Panc1 (cell line): ENCODE data around the gene PRAC1. TPM values are rescaled to one million over a fixed set of nuclear protein-coding genes. Genes with fewer than 3 reads are reported as not detected.

Experiments
- ATAC-seq: fragments of 200-7000 bp; cut with Tn5 transposase; 2 replicates; pipeline ENCODE4 v1.9.1; 2020; ENCODE audit warnings: mild to moderate bottlenecking, moderate library complexity
- BruUV-seq: library from RNA; stranded (reverse); fragments of 400-500 nt; replicated peaks from 2 replicates; lab custom pipeline; 2021; lab: Mats Ljungman, UMichigan
- CTCF ChIA-PET: fragments of 300-600 bp; sonication (Branson Sonifier 250); formaldehyde crosslinking; loops from one replicate; lab custom pipeline; 2022; ENCODE audit warnings: antibody characterized with exemption; lab: Charles Lee
- POLR2A ChIA-PET: fragments of 300-600 bp; sonication (Branson Sonifier 250); formaldehyde crosslinking; loops from one replicate; lab custom pipeline; 2022; ENCODE audit warnings: antibody characterized with exemption; lab: Charles Lee
- DNase-seq: peaks from one replicate; pipeline ENCODE4 v3.0.0-alpha.2; 2010; ENCODE audit warnings: low read depth, low spot score
- H3K27ac ChIP-seq: 2 replicates; pipeline ENCODE4 v1.5.1; 2011; ENCODE audit warnings: mild to moderate bottlenecking, low read length, inconsistent platforms
- H3K27me3 ChIP-seq: fragments of 200-500 bp; sonication (Bioruptor generic); 2 replicates; pipeline ENCODE4 v1.6.0; 2014; ENCODE audit warnings: low read length, inconsistent platforms; ENCODE audit not compliant: control insufficient read depth, insufficient read depth
- H3K36me3 ChIP-seq: fragments of 200-500 bp; sonication (Bioruptor generic); 2 replicates; pipeline ENCODE4 v1.5.1; 2014; ENCODE audit warnings: inconsistent platforms, mild to moderate bottlenecking, low read length, moderate library complexity; ENCODE audit not compliant: control insufficient read depth, insufficient read depth
- H3K4me1 ChIP-seq: 2 replicates; pipeline ENCODE4 v1.5.1; 2011; ENCODE audit warnings: inconsistent platforms, mild to moderate bottlenecking, low read length, moderate library complexity; ENCODE audit not compliant: control insufficient read depth, insufficient read depth
- H3K4me3 ChIP-seq, 2 experiments: 2 replicates each; pipeline ENCODE4 v1.5.1; 2011 to 2012; ENCODE audit warnings: low read depth in 2 of 2, low read length in 2 of 2, mild to moderate bottlenecking in 2 of 2, inconsistent platforms in 1 of 2, moderate library complexity in 1 of 2
- H3K9me3 ChIP-seq: fragments of 200-500 bp; sonication (Bioruptor generic); 2 replicates; pipeline ENCODE4 v1.5.1; 2014; ENCODE audit warnings: low read depth, mild to moderate bottlenecking, inconsistent platforms, low read length, moderate library complexity; ENCODE audit not compliant: control insufficient read depth, insufficient read depth
- POLR2AphosphoS5 ChIP-seq: IDR thresholded peaks from 2 replicates; pipeline ENCODE4 v1.6.1; 2012; ENCODE audit warnings: mild to moderate bottlenecking, low read depth, low read length, moderate library complexity
- REST ChIP-seq, 2 experiments: IDR thresholded peaks; 2 replicates each; pipeline ENCODE4 v1.6.1; 2011 to 2012; ENCODE audit warnings: low read depth in 2 of 2, control low read depth in 1 of 2, low read length in 1 of 2, mild to moderate bottlenecking in 1 of 2, moderate library complexity in 1 of 2; ENCODE audit not compliant: insufficient read depth in 1 of 2
- SIN3A ChIP-seq: IDR thresholded peaks from 2 replicates; pipeline ENCODE4 v1.6.1; 2012; ENCODE audit warnings: low read depth, mild to moderate bottlenecking, low read length, moderate library complexity, borderline replicate concordance; ENCODE audit not compliant: insufficient read depth
- TCF7L2 ChIP-seq: IDR thresholded peaks from 2 replicates; pipeline ENCODE4 v1.6.1; 2011; ENCODE audit warnings: mild to moderate bottlenecking, low read depth, low read length, inconsistent platforms
- in situ Hi-C: cut with HindIII; loops from 2 replicates; pipeline ENCODE4 v1.10.0; 2016; ENCODE audit warnings: low sequenced_read_pairs, low pct_unique_long_range_greater_than_20kb
- intact Hi-C: fragments of 100-400 bp; cut with micrococcal nuclease; formaldehyde crosslinking; loops from one replicate; pipeline ENCODE4 v1.10.0; 2022; ENCODE audit not compliant: unreplicated experiment
- microRNA-seq: library from miRNA; unstranded; fragments of <30 nt; microRNA quantifications from one replicate; pipeline ENCODE4 v1.1.0, GENCODE V29; 2020; ENCODE audit not compliant: unreplicated experiment
- total RNA-seq: library from RNA; stranded (reverse); gene quantifications from one replicate; pipeline ENCODE4 v1.2.1, GENCODE V29; 2021; ENCODE audit not compliant: unreplicated experiment
- TF ChIP-seq, protein P1 (sequence below): fragments of 450-650 bp; IDR thresholded peaks from 2 replicates; pipeline ENCODE4 v1.5.1; 2017; ENCODE audit warnings: mild to moderate bottlenecking

PRAC1 gene
- total RNA-seq, 1 experiment from 2014 or later = not detected

DNA sequence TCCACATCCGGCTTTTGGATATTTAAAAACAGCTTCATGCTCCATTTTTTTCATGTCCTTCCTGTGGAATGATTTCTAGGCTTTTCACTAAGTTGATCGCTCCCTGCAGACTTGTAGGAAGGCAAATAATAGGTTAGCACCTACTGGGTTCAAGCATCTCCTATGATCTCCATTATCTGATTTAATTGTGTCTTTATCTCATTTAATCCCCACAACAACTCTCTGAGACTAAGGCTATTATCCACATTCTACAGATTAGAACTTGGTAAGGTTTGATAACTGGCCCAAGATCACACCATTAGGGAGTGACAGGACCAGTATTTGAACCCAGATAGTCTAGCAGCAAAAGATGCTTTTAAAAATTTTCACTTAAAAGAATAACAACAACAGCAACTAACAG lies 50.0 kb downstream of the PRAC1 start:
- H3K9me3 ChIP-seq = no peaks in the 10 kb centered on the region
- H3K27ac ChIP-seq = no peak overlapping the region; the same call in 1 of the 2 replicates
- no TSS peak for BruUV-seq
- in situ Hi-C loops (no loop called here), intact Hi-C loops (no loop called here)
- CTCF ChIA-PET = interaction anchor here (1.2 kb wide), 1 partner anchor 119 kb away, joined by 6 read pairs; no protein-coding TSS in a partner anchor
- no peak for ATAC-seq
- H3K36me3 ChIP-seq = no peaks in the 10 kb centered on the region
- no peak for DNase-seq
- TF ChIP-seq SIN3A (no peak), POLR2AphosphoS5 (no peak), REST (IDR thresholded peaks at IDR 0.05; ENCODE audit: insufficient read depth in 1 of 2, low read depth in 2 of 2, low read length in 1 of 2) (no peak), TCF7L2 (no peak)
- TF ChIP-seq, protein P1, sequence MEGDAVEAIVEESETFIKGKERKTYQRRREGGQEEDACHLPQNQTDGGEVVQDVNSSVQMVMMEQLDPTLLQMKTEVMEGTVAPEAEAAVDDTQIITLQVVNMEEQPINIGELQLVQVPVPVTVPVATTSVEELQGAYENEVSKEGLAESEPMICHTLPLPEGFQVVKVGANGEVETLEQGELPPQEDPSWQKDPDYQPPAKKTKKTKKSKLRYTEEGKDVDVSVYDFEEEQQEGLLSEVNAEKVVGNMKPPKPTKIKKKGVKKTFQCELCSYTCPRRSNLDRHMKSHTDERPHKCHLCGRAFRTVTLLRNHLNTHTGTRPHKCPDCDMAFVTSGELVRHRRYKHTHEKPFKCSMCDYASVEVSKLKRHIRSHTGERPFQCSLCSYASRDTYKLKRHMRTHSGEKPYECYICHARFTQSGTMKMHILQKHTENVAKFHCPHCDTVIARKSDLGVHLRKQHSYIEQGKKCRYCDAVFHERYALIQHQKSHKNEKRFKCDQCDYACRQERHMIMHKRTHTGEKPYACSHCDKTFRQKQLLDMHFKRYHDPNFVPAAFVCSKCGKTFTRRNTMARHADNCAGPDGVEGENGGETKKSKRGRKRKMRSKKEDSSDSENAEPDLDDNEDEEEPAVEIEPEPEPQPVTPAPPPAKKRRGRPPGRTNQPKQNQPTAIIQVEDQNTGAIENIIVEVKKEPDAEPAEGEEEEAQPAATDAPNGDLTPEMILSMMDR = no peak
- no peaks in the 10 kb centered on the region for H3K27me3 ChIP-seq
- POLR2A ChIA-PET = no interaction called here
- no peak overlapping the region for H3K4me3 ChIP-seq
- H3K4me1 ChIP-seq = peaks cover 5% of the 10 kb centered on the region

Small RNAs within 50 kb of the gene (microRNA-seq; reads per million reads assigned to microRNA genes)
- not detected for gene MIR3185

Other genes with a start within 250 kb of the PRAC1 start
- gene HOXB1, start 191.5 kb downstream of the PRAC1 start, total RNA-seq = not detected
- 70.1 TPM for gene HOXB2, start 177.4 kb downstream of the PRAC1 start, total RNA-seq
- 27.9 TPM for gene HOXB4, start 144.2 kb downstream of the PRAC1 start, total RNA-seq
- gene HOXB3, start 132.3 kb downstream of the PRAC1 start, total RNA-seq = 127 TPM
- 67.2 TPM for gene HOXB5, start 128.7 kb downstream of the PRAC1 start, total RNA-seq
- 196 TPM for gene HOXB6, start 117.5 kb downstream of the PRAC1 start, total RNA-seq
- 44.0 TPM for gene HOXB7, start 111.5 kb downstream of the PRAC1 start, total RNA-seq
- 45.9 TPM for gene HOXB8, start 107.2 kb downstream of the PRAC1 start, total RNA-seq
- 65.9 TPM for gene HOXB9, start 96.2 kb downstream of the PRAC1 start, total RNA-seq
- not detected for gene PRAC2, start 667 bp upstream of the PRAC1 start, total RNA-seq
- gene HOXB13, start 6.2 kb upstream of the PRAC1 start, total RNA-seq = 8.1 TPM
- gene TTLL6, start 94.7 kb upstream of the PRAC1 start, total RNA-seq = 2.5 TPM
- gene CALCOCO2, start 108.5 kb upstream of the PRAC1 start, total RNA-seq = 282 TPM
- 296 TPM for gene ATP5MC1, start 170.3 kb upstream of the PRAC1 start, total RNA-seq
- gene UBE2Z, start 185.9 kb upstream of the PRAC1 start, total RNA-seq = 223 TPM
- 371 TPM for gene SNF8, start 222.3 kb upstream of the PRAC1 start, total RNA-seq
- 0.77 TPM for gene GIP, start 246.1 kb upstream of the PRAC1 start, total RNA-seq